ENCODE data around the gene PAPSS2.

Gene PAPSS2

DNA sequence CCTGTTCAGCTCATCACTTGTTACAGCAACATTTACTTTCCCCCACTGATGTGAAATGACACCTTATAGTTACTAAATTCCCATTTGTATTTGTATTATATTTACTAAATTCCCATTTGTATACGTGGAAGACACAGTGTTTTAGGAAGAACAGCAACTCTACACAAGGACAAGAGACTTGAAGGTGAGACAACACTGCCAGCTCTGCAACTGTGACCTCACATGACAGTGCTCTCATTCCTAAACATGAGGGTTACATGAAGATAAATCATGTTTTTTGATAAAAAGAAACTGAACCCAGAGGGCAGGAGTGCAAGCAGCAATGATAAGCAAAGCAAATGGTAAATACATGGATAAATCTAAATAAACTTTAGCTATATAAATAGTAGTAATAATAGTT, 98.0 kb downstream of the PAPSS2 start:
- Histone ChIP-seq H3K27ac (no peak overlapping the region), H3K4me3 (no peak overlapping the region)
- TF ChIP-seq CTCF (IDR thresholded peaks at IDR 0.05) = no peak
- DNase-seq (ENCODE audit: low spot score) = no peak

DNA sequence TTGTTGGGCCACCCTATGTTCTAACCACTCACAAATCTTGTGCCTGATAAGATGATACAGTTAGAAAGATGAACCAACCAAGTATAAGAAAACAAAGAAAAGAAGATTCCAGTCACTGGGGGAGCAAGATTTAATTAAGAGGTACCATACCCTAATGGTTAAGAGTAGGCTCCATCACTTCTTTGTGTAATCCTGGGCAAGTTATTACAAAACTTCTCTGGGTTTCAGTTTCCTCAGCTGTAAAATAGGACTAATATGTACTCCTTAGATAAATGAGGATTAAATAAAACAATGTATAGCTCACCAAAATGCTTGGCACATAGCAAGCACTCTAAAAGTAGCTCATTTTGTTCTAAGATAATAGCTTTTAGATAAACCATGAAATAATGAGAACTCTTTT, 99.9 kb downstream of the PAPSS2 start:
- no peak for DNase-seq (ENCODE audit: low spot score)
- TF ChIP-seq CTCF (IDR thresholded peaks at IDR 0.05) = no peak
- Histone ChIP-seq H3K27ac (no peak overlapping the region), H3K4me3 (no peak overlapping the region)

DNA sequence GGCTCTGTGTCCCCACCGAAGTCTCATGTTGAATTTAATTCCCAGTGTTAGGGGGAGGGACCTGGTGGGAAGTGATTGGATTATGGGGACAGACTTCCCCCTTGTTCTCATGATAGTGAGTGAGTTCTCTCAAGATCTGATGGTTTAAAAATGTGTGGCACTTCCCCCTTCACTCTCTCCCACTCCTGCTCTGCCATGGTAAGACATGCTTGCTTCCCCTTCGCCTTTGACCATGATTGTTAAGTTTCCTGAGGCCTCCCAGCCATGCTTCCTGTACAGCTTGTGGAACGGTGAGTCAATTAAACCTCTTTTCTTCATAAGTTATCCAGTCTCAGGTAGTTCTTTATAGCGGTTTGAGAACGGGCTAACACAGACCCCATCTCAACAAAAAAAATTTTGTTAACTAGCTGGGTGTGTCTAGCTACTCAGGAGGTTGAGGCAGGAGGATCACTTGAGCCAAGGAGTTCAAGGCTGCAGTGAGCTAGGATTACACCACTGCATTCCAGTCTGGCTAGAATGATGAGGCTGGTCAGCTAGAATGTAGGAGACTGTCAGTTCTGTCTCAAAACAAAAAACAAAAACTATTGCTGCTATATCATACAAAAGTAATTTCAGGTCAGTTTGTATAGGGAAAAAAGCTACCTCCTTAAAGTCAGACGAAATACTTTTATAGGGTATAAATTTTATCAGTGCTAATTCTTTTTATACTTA, 100.7 kb downstream of the PAPSS2 start:
- TF ChIP-seq CTCF (IDR thresholded peaks at IDR 0.05) = no peak
- Histone ChIP-seq H3K4me3 (no peak overlapping the region), H3K27ac (no peak overlapping the region)
- no peak for DNase-seq (ENCODE audit: low spot score)

GRCh38 chr10:87761153-87761552, 101.5 kb downstream of the PAPSS2 start:
- DNase-seq (ENCODE audit: low spot score) = no peak
- TF ChIP-seq CTCF (IDR thresholded peaks at IDR 0.05) = no peak
- Histone ChIP-seq H3K4me3 (no peak overlapping the region), H3K27ac (no peak overlapping the region)

- H3K27ac ChIP-seq = no peak overlapping the region
- TF ChIP-seq CTCF (IDR thresholded peaks at IDR 0.05) = no peak
- no peak overlapping the region for H3K4me3 ChIP-seq
- DNase-seq (ENCODE audit: low spot score) = no peak
These were observed 102.2 kb downstream of the PAPSS2 start for GRCh38 chr10:87761892-87762291.

- H3K4me3 ChIP-seq = no peak overlapping the region
- no peak for TF ChIP-seq CTCF (IDR thresholded peaks at IDR 0.05)
- H3K27ac ChIP-seq = no peak overlapping the region
- DNase-seq (ENCODE audit: low spot score) = no peak
These were observed 103.6 kb downstream of the PAPSS2 start for GRCh38 chr10:87763086-87763861.
